ENCODE measurements around the gene NRP1. TPM values are rescaled to one million over a fixed set of nuclear protein-coding genes. Genes with fewer than 3 reads are reported as not detected.
A peak's percentile ranks its signal among the peaks of the same experiment; 100 is the strongest.

NRP1 gene
- total RNA-seq, 2 experiments from 2014 or later = 0.06 TPM; not detected in 1

- Histone ChIP-seq H3K4me1 (ENCODE audit: insufficient read depth, low read length) (peaks cover 37% of the 10 kb centered on the region), H3K4me3 (ENCODE audit: low read length) (peak overlapping the region; percentile 22), H3K9me3 (ENCODE audit: control insufficient read depth in 1 of 2, insufficient read depth in 1 of 2, low read length in 2 of 2) (peaks cover 0 to 14% of the 10 kb centered on the region in 2 experiments), H3K27me3 (ENCODE audit: control insufficient read depth in 1 of 2, insufficient read depth in 2 of 2, low read length in 2 of 2) (peaks cover 48 to 68% of the 10 kb centered on the region in 2 experiments), H3K36me3 (ENCODE audit: insufficient read depth, low read length) (no peaks in the 10 kb centered on the region), H3K27ac (ENCODE audit: low read depth in 1 of 2, low read length in 2 of 2) (no peak overlapping the region)
- ATAC-seq (ENCODE audit: poor library complexity) (no peak), DNase-seq (no peak)
- peaks cover 63% of the 10 kb centered on the region for H3K27me3 Mint-ChIP-seq
- no peaks in the 10 kb centered on the region for H3K36me3 Mint-ChIP-seq (ENCODE audit: low read depth)
- H3K4me3 Mint-ChIP-seq = no peak overlapping the region
- TF ChIP-seq CTCF (IDR thresholded peaks at IDR 0.05) = no peak
- no peaks in the 10 kb centered on the region for H3K9me3 Mint-ChIP-seq
- intact Hi-C loops (cut with DNase I, micrococcal nuclease) = no loop called here
- peaks cover 16% of the 10 kb centered on the region for H3K4me1 Mint-ChIP-seq (ENCODE audit: low read depth)
- POLR2A ChIA-PET = no interaction called here
- H3K27ac Mint-ChIP-seq = no peak overlapping the region
- CTCF ChIA-PET = no interaction called here
Observed at GRCh38 chr10:33335551-33335800, 1.0 kb upstream of the NRP1 start.

- peaks cover 68% of the 10 kb centered on the region for H3K27me3 Mint-ChIP-seq
- CTCF ChIA-PET = interaction anchor here (1.0 kb wide), 1 partner anchor 142 kb away, joined by 7 read pairs; no protein-coding TSS in a partner anchor
- H3K36me3 Mint-ChIP-seq (ENCODE audit: low read depth) = no peaks in the 10 kb centered on the region
- Histone ChIP-seq H3K9me3 (ENCODE audit: control insufficient read depth in 1 of 2, insufficient read depth in 1 of 2, low read length in 2 of 2) (peaks cover 0 to 14% of the 10 kb centered on the region in 2 experiments), H3K4me1 (ENCODE audit: insufficient read depth, low read length) (peaks cover 37% of the 10 kb centered on the region), H3K27ac (ENCODE audit: low read depth in 1 of 2, low read length in 2 of 2) (no peak overlapping the region), H3K36me3 (ENCODE audit: insufficient read depth, low read length) (no peaks in the 10 kb centered on the region), H3K27me3 (ENCODE audit: control insufficient read depth in 1 of 2, insufficient read depth in 2 of 2, low read length in 2 of 2) (peaks cover 48 to 68% of the 10 kb centered on the region in 2 experiments), H3K4me3 (ENCODE audit: low read length) (peak overlapping the region; percentile 47)
- no peaks in the 10 kb centered on the region for H3K9me3 Mint-ChIP-seq
- H3K4me3 Mint-ChIP-seq = peak overlapping the region; percentile 26
- peak in 3 of 14 experiments; percentile 16 to 51 (median 48) for DNase-seq
- ATAC-seq (ENCODE audit: poor library complexity) = peak; percentile 40
- POLR2A ChIA-PET = interaction anchor here (0.6 kb wide), 1 partner anchor 196 kb away, joined by 3 read pairs; no protein-coding TSS in a partner anchor
- peaks cover 20% of the 10 kb centered on the region for H3K4me1 Mint-ChIP-seq (ENCODE audit: low read depth)
- intact Hi-C loops (cut with DNase I, micrococcal nuclease) = loop anchor here (5.0 kb wide), 4 partner anchors 88 to 1302 kb away; no protein-coding TSS in a partner anchor
- TF ChIP-seq CTCF (IDR thresholded peaks at IDR 0.05) = no peak
- H3K27ac Mint-ChIP-seq = no peak overlapping the region
Observed at GRCh38 chr10:33334805-33335550, 511 bp upstream of the NRP1 start.

GRCh38 chr10:33333260-33334101, 986 bp downstream of the NRP1 start:
- intact Hi-C loops (cut with DNase I, micrococcal nuclease) = loop anchor here (5.0 kb wide), 4 partner anchors 86 to 1304 kb away; no protein-coding TSS in a partner anchor
- ATAC-seq (ENCODE audit: poor library complexity) (peak; percentile 39), DNase-seq (peak in 5 of 14 experiments; percentile 12 to 65 (median 48))
- no peak for TF ChIP-seq CTCF (IDR thresholded peaks at IDR 0.05)
- H3K4me3 Mint-ChIP-seq = peak overlapping the region; percentile 72
- Histone ChIP-seq H3K27ac (ENCODE audit: low read depth in 1 of 2, low read length in 2 of 2) (no peak overlapping the region), H3K36me3 (ENCODE audit: insufficient read depth, low read length) (no peaks in the 10 kb centered on the region), H3K4me1 (ENCODE audit: insufficient read depth, low read length) (peaks cover 37% of the 10 kb centered on the region), H3K27me3 (ENCODE audit: control insufficient read depth in 1 of 2, insufficient read depth in 2 of 2, low read length in 2 of 2) (peaks cover 48 to 68% of the 10 kb centered on the region in 2 experiments), H3K4me3 (ENCODE audit: low read length) (peak overlapping the region; percentile 47), H3K9me3 (ENCODE audit: control insufficient read depth in 1 of 2, insufficient read depth in 1 of 2, low read length in 2 of 2) (peaks cover 0 to 14% of the 10 kb centered on the region in 2 experiments)
- H3K36me3 Mint-ChIP-seq (ENCODE audit: low read depth) = no peaks in the 10 kb centered on the region
- H3K9me3 Mint-ChIP-seq = no peaks in the 10 kb centered on the region
- ChIA-PET CTCF (interaction anchor here (1.0 to 1.5 kb wide), 4 partner anchors 22 to 140 kb away, joined by 3 to 7 read pairs (median 5); no protein-coding TSS in a partner anchor), POLR2A (no interaction called here)
- H3K27ac Mint-ChIP-seq = no peak overlapping the region
- H3K4me1 Mint-ChIP-seq (ENCODE audit: low read depth) = peaks cover 20% of the 10 kb centered on the region
- peaks cover 69% of the 10 kb centered on the region for H3K27me3 Mint-ChIP-seq
